GM18502 (cell line): ENCODE data around the gene PDCD7.
"Not testable (repeated sequence)": the region's sequence is repeated elsewhere in the genome, so short reads cannot be mapped to it uniquely, and the experiment has no call there.

ENCODE experiments used
- ATAC-seq: cut with Tn5 transposase; IDR thresholded peaks from one replicate; pipeline ENCODE4 v1.9.1; 2021; ENCODE audit warnings: mild to moderate bottlenecking; ENCODE audit not compliant: unreplicated experiment, poor library complexity

The PDCD7 gene, protein sequence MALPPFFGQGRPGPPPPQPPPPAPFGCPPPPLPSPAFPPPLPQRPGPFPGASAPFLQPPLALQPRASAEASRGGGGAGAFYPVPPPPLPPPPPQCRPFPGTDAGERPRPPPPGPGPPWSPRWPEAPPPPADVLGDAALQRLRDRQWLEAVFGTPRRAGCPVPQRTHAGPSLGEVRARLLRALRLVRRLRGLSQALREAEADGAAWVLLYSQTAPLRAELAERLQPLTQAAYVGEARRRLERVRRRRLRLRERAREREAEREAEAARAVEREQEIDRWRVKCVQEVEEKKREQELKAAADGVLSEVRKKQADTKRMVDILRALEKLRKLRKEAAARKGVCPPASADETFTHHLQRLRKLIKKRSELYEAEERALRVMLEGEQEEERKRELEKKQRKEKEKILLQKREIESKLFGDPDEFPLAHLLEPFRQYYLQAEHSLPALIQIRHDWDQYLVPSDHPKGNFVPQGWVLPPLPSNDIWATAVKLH

DNA sequence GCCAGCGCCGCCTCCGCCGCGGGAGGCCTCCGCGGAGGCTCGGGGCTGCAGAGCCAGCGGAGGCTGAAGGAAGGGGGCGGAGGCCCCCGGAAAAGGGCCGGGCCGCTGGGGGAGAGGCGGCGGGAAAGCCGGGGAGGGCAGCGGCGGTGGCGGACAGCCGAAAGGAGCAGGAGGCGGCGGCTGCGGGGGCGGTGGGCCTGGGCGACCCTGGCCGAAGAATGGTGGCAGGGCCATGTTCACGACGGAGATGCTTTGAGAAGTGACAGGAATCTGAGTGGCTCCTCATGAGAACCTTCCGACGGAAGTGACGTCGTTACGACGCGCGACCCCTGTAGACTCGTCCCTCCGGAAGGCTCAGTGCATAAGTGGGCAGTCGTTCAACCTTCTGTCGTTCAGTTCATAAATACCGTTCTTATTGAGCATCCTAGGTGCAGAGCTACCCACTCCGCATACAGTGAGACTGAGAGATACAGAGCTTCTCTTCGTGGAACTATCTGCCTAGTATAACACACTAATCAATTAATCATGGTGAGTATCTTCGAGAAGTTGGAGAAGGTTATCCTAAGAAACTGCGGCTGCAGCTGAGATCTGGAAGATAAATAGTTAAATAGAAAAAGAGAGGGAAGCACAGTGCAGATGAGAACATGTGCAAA lies at the start of gene PDCD7:
Gene PDCD7, minus strand, starts transcription at position 261 of the 653 bp plus-strand sequence. Its CDS starts 27 bp downstream, at position 234.
- peak; percentile 89 for ATAC-seq

DNA sequence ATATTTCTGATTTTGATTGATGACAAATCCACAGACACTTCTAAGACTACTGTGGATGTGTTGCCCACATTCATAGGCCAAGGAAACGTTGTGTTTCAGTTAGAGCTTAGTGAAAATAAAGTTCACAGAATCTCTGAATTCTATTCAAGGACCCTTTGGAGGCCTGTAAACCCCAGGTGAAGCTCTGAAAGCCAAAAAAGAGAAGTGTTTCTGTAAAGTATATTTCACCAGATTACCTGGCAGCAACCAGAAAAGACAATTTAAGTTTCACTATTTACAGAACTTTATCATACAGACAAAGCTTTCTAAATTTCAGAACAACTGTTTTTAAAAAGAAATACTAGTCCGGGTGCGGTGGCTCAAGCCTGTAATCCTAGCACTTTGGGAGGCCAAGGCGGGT lies 48.9 kb upstream of the PDCD7 start:
- ATAC-seq, result no peak

DNA sequence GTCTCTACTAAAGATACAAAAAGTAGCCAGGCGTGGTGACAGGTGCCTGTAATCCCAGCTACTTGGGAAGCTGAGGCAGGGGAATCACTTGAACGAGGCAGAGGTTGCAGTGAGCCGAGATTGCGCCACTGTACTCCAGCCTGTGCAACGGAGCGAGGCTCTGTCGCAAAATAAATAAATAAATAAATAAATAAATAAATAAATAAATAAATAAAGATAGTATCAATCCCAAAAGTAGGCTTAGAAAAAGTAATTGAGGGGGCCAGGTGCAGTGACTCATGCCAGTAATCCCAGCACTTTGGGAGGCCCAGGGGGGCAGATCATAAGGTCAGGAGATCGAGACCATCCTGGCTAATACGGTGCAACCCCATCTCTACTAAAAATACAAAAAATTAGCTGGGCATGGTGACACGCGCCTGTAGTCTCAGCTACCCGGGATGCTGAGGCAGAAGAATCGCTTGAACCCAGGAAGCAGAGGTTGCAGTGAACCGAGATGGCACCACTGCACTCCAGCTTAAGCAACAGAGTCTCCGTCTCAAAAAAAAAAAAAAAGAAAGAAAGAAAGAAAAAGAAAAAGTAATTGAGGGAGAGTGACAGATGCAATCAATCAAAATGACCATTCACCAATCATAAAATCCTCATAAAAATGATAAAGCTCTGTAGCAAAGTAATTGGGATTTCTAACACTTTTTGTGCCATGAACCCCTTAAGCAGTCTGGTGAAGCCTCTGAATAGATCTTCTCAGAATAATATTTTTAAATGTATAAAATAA lies 48.2 kb upstream of the PDCD7 start:
- not testable (repeated sequence) for ATAC-seq

DNA sequence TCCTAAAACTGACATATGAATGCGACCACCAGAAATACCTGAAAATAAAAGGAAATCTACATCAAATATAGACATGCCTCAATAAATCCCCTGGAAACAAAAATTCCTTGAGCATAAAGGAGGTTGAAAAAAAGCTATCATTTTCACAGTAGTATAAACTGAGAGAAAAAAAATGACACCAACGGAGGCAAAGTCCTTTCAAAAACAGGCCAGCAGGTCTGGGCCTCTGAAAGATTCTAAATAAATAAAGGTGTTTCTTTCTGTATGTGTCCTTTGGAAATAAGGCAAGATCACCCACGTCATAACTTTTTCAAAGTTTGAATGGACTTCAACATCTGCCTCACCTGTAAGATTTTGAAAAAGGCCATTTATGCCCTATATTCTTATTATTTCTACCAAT lies 46.6 kb upstream of the PDCD7 start:
- no peak for ATAC-seq

DNA sequence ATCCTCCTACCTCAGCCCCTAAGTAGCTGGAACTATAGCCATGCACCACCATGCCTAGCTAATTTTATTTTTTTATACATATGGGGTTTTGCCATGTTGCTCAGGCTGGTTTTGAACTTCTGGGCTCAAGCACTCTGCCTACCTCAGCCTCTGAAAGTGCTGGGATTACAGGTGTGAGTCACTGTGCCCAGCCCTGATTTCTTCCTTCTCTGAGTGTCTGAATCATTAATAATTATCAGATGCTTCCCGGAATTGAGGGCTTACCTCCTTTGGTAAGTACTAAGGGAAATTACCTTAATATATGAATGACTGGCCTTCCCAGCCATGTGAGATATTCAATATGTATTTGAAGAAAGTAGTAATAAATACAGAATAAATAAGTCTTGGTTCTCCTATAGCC lies 44.3 kb upstream of the PDCD7 start:
- no peak for ATAC-seq

DNA sequence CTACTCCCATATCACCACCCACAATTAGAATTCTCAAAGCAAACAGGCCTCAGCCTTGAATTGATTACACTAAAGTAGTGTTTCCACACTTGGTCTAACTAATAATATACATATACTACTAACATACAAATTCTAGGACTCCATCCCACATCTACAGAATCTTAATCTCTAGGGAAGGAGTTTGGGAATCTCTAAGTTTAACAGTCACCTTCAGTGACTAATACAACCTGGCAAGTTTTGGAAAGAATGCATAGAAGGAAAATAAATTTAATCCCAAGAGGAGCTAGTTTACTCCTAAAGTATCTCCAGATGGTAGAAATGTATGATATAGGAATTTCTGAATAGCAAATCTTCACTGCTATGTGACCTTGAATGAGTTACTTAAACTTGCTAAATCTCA lies 42.4 kb upstream of the PDCD7 start:
- no peak for ATAC-seq

DNA sequence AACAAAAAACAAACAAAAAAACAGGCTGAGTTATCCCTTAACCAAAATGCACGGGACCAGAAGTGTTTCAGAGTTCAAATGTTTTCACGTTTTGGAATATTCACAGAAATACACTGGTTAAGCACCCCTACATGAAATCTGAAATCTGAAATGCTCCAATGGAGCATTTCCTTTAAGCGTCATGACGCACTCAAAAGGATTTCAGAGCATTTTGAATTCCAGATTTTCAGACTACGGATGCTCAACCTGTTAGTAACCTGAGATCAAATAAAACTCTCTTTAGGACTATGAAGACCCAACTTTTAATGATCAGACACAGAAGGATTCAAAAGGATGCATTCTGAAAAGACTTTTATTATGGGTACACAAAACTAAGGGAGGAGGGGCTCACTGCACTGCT lies 41.9 kb upstream of the PDCD7 start:
- no peak for ATAC-seq

DNA sequence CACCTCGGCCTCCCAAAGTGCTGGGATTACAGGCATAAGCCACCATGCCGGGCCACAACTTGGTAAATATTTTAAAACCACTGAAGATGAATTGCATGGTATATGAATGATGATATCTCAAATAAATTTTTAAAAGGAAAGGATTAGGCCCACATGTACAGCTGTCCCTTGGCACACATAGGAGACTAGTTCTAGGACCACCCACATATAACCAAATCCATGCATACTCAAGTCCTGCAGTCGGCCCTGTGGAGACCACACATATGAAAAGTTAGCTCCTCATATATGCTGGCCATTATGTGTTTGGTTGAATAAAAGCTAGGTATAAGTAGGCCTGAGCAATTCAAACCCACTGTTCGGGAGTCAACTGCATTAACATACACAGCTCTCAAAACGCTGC lies 40.9 kb upstream of the PDCD7 start:
- ATAC-seq, result no peak

DNA sequence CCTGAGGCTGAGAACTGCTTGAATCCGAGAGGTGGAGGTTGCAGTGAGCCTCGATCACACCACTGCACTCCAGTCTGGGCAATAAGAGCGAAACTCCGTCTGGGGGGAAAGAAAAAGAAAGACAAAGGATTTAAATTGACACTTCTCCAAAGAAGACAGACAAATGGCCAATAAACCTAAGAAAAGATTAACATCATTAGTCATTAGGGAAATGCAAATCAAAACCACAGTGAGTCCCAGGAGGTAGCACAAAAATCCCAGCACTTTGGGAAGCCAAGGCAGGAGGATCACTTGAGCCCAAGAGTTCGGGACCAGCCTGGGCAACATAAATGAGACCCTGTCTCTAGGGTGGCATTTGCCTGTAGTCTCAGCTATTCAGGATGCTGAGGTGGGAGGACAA lies 38.9 kb upstream of the PDCD7 start:
- no peak for ATAC-seq

DNA sequence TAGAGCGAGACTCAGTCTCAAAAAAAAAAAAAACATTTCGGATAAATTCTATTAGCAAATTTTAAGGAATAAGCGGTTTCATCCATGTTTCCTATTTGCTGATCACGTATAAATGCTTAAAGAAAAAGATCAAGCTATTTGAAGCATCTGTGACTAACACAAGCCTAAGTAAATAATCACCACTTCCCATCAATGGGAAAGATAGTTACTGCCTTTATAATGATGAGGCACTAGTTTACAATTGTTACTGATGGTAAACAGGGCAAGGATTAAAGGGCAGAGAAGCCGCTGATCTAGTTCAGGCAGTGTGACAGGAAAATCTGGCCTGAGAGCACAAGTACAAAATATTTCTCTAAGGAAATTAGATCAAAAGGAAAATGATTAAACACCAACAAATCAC lies 37.8 kb upstream of the PDCD7 start:
- ATAC-seq, result no peak

DNA sequence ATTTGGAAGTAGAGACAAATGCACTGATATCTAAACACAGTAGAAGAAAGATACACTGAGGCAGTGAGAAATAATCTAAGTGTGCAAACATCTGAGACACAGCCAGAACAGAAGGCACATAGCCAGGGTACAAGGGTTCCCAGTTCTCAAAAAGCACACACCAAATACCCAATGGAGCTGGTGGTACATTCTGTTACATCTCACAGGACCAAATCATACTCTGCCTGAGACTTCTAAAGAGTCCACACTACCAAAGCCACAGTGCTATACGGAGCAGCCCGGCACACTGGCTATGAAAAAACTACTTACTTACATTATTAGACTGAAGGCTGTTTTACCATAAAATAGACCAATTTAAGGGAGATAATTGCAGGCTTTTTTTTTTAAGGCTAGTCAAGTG lies 32.3 kb upstream of the PDCD7 start:
- no peak for ATAC-seq

DNA sequence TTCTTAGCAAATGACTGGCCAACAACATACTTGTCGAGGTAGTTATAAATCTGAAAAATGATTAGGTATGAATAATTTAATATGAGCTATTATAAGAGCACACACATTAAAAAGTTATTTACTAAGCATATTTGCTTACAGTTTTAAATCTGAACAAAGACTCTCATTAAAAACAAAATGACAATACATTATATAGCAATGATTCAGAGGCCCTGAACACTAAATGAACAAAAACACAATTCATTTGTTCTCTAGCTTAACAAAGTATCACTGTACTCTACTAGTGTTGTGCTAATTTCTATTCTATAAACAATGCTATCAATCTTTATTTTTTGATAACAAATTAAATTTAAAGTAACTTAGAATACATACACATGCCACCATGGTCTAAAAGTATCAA lies 30.5 kb upstream of the PDCD7 start:
- no peak for ATAC-seq

DNA sequence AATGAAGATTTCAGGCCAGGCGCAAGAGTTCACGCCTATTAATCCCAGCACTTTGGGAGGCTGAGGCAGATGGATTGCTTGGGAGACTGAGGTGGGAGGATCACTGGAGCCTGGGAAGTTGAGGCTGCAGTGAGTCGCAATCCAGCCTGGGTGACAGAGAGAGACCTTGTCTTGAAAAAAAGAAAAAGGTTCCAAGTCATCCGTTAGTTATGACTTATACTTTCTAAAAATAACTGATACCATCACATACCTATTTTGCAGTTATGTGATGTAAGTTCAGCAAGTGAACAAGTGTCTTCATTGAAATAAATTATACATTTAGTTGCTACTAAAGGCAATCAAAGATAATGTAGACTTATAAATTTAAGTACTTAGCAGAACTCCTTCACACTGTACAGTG lies 29.4 kb upstream of the PDCD7 start:
- ATAC-seq, result no peak

DNA sequence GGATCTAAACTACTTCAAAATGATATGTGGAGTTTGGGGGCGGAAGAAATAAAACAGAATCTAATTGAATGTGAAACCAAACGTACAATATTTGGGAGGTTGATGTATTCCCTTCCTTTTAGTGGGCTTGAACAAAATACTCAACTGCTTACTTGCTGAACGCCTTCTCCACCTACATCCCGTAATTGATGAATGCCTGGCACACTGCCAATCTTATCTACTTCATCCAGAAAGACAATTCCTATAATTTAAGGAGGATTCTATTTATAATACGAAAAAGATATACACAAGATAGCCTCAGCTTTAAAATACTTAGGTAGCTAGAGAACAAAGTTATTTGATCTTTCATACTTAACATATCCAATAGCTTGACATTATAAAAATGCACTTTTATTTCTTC lies 23.1 kb upstream of the PDCD7 start:
- ATAC-seq, result no peak

DNA sequence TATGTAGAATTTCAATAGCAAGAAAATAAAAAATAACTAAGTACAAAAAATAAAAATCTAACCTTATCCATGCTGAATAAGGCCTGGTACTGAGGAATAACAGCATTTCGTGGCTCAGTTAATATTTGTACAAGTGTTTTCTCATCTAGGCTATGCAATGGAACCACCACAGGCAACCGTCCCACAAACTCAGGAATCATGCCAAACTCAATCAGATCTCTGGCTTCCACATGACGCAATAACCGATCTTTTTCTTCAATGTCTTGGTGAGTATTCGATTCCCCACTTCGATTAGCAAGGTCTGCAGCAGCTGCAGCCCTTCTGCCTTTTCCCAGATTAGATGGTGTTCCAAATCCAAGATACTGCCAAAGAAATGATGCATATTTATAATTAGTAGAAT lies 21.1 kb upstream of the PDCD7 start:
- no peak for ATAC-seq

DNA sequence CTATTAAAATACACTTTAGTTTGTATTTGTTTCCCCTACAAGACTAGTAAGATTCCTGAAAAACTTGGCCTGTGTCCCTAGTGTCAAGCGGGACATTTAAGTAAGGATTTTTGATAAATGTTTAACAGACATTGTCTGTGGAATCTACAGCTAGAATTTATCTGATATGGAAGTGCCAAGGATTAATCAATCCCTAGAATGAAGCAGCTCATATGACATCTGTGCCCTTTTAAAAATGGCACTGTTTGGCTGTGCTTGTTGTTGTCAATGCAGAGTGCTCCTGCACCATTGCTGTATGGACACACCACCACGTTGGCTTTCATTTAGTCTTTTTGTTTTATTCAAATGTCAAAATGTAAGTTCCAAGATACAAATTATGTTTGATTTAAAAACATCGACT lies 14.3 kb upstream of the PDCD7 start:
- no peak for ATAC-seq

DNA sequence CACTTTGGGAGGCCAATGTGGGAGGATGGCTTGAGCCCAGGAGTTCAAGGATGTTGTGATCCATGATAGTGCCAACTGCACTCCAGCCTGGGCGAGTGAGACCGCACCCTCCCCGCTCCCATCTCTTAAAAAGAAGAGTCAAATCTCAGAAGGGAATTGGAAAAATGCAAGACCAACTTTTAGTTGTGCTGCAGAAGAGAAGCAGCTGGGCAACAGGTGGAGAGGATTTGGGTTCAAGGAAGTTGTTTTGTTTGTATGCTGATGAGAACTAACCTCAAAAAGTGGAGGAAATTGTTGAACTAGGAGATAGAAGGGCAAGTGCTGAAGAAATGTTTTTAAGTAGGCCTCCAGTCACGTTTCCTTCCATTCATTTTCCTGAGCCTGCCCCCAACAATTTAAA lies 12.8 kb upstream of the PDCD7 start:
- ATAC-seq, result no peak

DNA sequence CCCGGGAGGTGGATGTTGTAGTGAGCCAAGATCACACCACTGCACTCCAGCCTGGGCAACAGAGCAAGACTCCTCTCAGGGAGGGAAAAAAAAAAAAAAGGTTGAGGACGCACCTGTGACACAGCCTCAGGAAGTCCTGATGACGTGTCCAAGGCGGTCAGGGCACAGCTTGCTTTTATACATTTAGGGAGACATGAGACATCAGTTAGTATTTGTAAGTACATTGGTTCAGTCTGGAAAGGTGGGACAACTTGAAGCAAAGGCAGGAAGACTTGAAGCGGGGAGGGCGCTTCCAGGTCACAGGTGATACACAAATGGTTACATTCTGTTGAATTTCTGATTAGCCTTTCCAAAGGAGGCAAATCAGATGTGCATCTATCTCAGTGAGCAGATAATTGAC lies 5.0 kb upstream of the PDCD7 start:
- ATAC-seq, result not testable (repeated sequence)

DNA sequence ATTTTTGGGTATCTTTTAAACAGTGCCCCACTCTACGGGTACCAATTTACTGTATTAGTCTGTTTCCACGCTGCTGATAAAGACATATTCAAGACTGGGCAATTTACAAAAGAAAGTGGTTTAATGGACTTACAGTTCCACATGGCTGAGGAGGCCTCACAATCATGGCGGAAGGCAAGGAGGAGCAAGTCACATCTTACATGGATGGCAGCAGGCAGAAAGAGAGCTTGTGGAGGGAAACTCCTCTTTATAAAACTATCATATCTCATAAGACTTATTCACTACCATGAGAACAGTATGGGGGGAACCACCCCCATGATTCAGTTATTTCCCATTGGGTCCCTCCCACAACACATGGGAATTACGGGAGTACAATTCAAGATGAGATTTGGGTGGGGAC lies 4.3 kb upstream of the PDCD7 start:
- not testable (repeated sequence) for ATAC-seq

DNA sequence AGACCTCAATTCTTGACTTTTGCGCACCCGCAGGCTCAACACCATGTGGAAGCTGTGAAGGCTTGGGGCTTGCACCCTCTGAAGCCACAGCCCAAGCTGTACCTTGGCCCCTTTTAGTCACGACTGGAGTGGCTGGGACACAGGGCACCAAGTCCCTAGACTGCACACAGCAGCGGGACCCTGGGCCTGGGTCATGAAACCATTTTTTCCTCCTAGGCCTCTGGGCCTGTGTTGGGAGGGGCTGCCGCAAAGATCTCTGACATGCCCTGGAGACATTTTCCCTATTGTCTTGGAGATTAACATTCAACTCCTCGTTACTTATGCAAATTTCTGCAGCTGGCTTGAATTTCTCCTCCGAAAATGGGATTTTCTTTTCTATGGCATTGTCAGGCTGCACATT lies 3.5 kb upstream of the PDCD7 start:
- not testable (repeated sequence) for ATAC-seq

DNA sequence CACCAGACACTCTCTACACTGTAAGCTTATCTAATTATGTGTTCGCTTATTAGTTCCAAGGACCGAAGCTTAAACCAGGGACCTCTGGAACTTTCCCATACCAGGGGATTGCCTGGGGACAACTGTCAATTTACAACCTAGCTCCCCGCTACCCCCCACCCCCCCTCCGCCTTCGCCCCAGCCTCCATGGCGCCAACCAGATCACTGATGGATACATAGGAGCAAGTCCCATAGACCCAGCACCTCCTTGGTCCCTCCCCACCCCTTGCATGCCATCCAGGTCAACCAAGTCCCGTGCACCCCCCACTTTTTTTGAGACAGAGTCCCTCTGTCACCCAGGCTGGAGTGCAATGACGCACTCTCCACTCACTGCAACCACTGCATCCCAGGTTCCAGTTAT lies 930 bp upstream of the PDCD7 start:
- ATAC-seq, result no peak
